ENCODE measurements around the gene STUM. TPM values are rescaled to one million over a fixed set of nuclear protein-coding genes. Genes with fewer than 3 reads are reported as not detected.

The STUM gene
- total RNA-seq, 2 experiments from 2014 or later, result not detected

- Histone ChIP-seq H3K36me3 (ENCODE audit: insufficient read depth, low read length) (no peaks in the 10 kb centered on the region), H3K27me3 (ENCODE audit: control insufficient read depth in 1 of 2, insufficient read depth in 2 of 2, low read length in 2 of 2) (no peaks in the 10 kb centered on the region), H3K27ac (ENCODE audit: low read depth in 1 of 2, low read length in 2 of 2) (no peak overlapping the region), H3K4me3 (ENCODE audit: low read length) (no peak overlapping the region), H3K9me3 (ENCODE audit: control insufficient read depth in 1 of 2, insufficient read depth in 1 of 2, low read length in 2 of 2) (peaks cover 0 to 4% of the 10 kb centered on the region in 2 experiments), H3K4me1 (ENCODE audit: insufficient read depth, low read length) (no peaks in the 10 kb centered on the region)
- H3K4me3 Mint-ChIP-seq, result no peak overlapping the region
- TF ChIP-seq, protein P1, sequence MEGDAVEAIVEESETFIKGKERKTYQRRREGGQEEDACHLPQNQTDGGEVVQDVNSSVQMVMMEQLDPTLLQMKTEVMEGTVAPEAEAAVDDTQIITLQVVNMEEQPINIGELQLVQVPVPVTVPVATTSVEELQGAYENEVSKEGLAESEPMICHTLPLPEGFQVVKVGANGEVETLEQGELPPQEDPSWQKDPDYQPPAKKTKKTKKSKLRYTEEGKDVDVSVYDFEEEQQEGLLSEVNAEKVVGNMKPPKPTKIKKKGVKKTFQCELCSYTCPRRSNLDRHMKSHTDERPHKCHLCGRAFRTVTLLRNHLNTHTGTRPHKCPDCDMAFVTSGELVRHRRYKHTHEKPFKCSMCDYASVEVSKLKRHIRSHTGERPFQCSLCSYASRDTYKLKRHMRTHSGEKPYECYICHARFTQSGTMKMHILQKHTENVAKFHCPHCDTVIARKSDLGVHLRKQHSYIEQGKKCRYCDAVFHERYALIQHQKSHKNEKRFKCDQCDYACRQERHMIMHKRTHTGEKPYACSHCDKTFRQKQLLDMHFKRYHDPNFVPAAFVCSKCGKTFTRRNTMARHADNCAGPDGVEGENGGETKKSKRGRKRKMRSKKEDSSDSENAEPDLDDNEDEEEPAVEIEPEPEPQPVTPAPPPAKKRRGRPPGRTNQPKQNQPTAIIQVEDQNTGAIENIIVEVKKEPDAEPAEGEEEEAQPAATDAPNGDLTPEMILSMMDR (IDR thresholded peaks at IDR 0.05), result no peak
- ATAC-seq (ENCODE audit: poor library complexity), result no peak
- ChIA-PET POLR2A (no interaction called here), CTCF (no interaction called here)
- H3K9me3 Mint-ChIP-seq, result no peaks in the 10 kb centered on the region
- intact Hi-C loops (cut with DNase I, micrococcal nuclease), result no loop called here
- H3K36me3 Mint-ChIP-seq (ENCODE audit: low read depth), result no peaks in the 10 kb centered on the region
- H3K27me3 Mint-ChIP-seq, result peaks cover 11% of the 10 kb centered on the region
- no peak overlapping the region for H3K27ac Mint-ChIP-seq
- DNase-seq, result no peak
- no peaks in the 10 kb centered on the region for H3K4me1 Mint-ChIP-seq (ENCODE audit: low read depth)
These were observed 11.7 kb downstream of the STUM start for GRCh38 chr1:226560243-226560642.

DNA sequence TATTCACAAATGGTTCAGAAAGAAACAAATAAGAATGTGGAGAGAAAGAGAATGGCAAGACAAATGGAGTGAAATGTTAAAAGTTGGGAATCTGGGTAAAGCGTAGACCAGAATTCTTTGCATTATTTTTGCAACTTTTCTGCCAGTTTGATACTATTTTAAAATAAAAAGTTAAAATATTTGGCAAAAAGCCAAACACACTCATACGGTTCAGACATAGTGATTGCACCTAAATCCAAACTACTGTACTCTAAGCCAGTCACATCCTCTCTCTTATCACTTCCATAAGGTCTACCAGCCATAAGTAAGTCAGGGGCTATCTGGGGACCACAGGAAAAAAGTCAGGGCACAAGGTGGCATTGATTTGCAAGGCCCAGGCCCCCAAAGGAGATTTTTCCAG, 14.4 kb downstream of the STUM start:
- no peak for ATAC-seq (ENCODE audit: poor library complexity)
- ChIA-PET POLR2A (no interaction called here), CTCF (interaction anchor here (1.0 kb wide), 1 partner anchor 19 kb away, joined by 3 read pairs; no protein-coding TSS in a partner anchor)
- Mint-ChIP-seq H3K9me3 (no peaks in the 10 kb centered on the region), H3K27ac (no peak overlapping the region), H3K4me3 (no peak overlapping the region), H3K36me3 (ENCODE audit: low read depth) (no peaks in the 10 kb centered on the region), H3K27me3 (peaks cover 12% of the 10 kb centered on the region), H3K4me1 (ENCODE audit: low read depth) (no peaks in the 10 kb centered on the region)
- no peak overlapping the region for H3K4me3 ChIP-seq (ENCODE audit: low read length)
- TF ChIP-seq, protein P1 (IDR thresholded peaks at IDR 0.05), result no peak
- intact Hi-C loops (cut with DNase I, micrococcal nuclease), result no loop called here
- no peaks in the 10 kb centered on the region for H3K36me3 ChIP-seq (ENCODE audit: insufficient read depth, low read length)
- peaks cover 0 to 5% of the 10 kb centered on the region in 2 experiments for H3K27me3 ChIP-seq (ENCODE audit: control insufficient read depth in 1 of 2, insufficient read depth in 2 of 2, low read length in 2 of 2)
- H3K4me1 ChIP-seq (ENCODE audit: insufficient read depth, low read length), result no peaks in the 10 kb centered on the region
- H3K9me3 ChIP-seq (ENCODE audit: control insufficient read depth in 1 of 2, insufficient read depth in 1 of 2, low read length in 2 of 2), result peaks cover 0 to 4% of the 10 kb centered on the region in 2 experiments
- DNase-seq, result no peak
- no peak overlapping the region for H3K27ac ChIP-seq (ENCODE audit: low read depth in 1 of 2, low read length in 2 of 2)

DNA sequence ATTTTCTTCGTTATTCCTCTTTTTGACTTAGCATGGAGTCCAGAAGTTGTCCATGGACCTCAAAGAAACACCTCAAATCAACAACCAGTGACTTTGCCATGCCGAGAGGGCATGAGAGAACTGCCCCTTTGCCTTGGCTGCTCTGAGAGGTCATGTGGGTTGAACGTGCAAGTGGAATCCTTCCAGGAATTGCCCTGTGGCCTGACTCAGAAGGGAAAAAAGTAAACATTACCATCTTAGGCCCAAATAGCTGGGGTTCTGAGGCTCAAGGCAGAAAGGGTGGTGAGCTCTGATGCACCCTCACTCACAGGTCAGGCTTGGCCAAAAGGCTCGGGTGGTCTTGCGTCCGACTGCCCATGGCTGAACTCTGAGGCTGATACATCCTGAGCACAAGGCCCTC, 15.1 kb downstream of the STUM start:
- Histone ChIP-seq H3K9me3 (ENCODE audit: control insufficient read depth in 1 of 2, insufficient read depth in 1 of 2, low read length in 2 of 2) (peaks cover 0 to 4% of the 10 kb centered on the region in 2 experiments), H3K27ac (ENCODE audit: low read depth in 1 of 2, low read length in 2 of 2) (no peak overlapping the region), H3K36me3 (ENCODE audit: insufficient read depth, low read length) (no peaks in the 10 kb centered on the region), H3K27me3 (ENCODE audit: control insufficient read depth in 1 of 2, insufficient read depth in 2 of 2, low read length in 2 of 2) (peaks cover 0 to 8% of the 10 kb centered on the region in 2 experiments), H3K4me3 (ENCODE audit: low read length) (no peak overlapping the region), H3K4me1 (ENCODE audit: insufficient read depth, low read length) (no peaks in the 10 kb centered on the region)
- intact Hi-C loops (cut with DNase I, micrococcal nuclease), result no loop called here
- ATAC-seq (ENCODE audit: poor library complexity) (no peak), DNase-seq (no peak)
- no peaks in the 10 kb centered on the region for H3K9me3 Mint-ChIP-seq
- no peak overlapping the region for H3K27ac Mint-ChIP-seq
- TF ChIP-seq, protein P1 (IDR thresholded peaks at IDR 0.05), result no peak
- ChIA-PET POLR2A (no interaction called here), CTCF (no interaction called here)
- no peaks in the 10 kb centered on the region for H3K36me3 Mint-ChIP-seq (ENCODE audit: low read depth)
- peaks cover 12% of the 10 kb centered on the region for H3K27me3 Mint-ChIP-seq
- no peak overlapping the region for H3K4me3 Mint-ChIP-seq
- H3K4me1 Mint-ChIP-seq (ENCODE audit: low read depth), result no peaks in the 10 kb centered on the region

Data from CD4-positive, alpha-beta T cell (primary cell).